A549 (cell line): Measurements from ENCODE around the gene FUOM.

ENCODE experiments used
- BHLHE40 ChIP-seq: IDR thresholded peaks from 2 replicates; pipeline ENCODE4 v1.6.1; 2012; ENCODE audit warnings: low read depth, low read length, inconsistent platforms
- CTCF ChIP-seq: fragments of >200 bp; sonication (Bioruptor Twin); formaldehyde crosslinking; IDR thresholded peaks from 3 replicates; pipeline ENCODE4 v1.5.1; 2016
- HDAC2 ChIP-seq: fragments of 200-600 bp; sonication (generic); IDR thresholded peaks from 2 replicates; pipeline ENCODE4 v1.6.1; 2016
- HOXB5 ChIP-seq: fragments of 250-450 bp; sonication (Bioruptor Pico); IDR thresholded peaks from 2 replicates; pipeline ENCODE4 v1.5.0; 2020; ENCODE audit warnings: mild to moderate bottlenecking, moderate library complexity
- MAFK ChIP-seq: fragments of 450-650 bp; IDR thresholded peaks from 2 replicates; pipeline ENCODE4 v1.6.1; 2014; ENCODE audit not compliant: partially characterized antibody
- NFE2L2 ChIP-seq: fragments of 150-350 bp; conservative IDR thresholded peaks from 2 replicates; pipeline ENCODE4 v1.6.1; 2014; ENCODE audit warnings: low read length
- POLR2A ChIP-seq: IDR thresholded peaks from 2 replicates; pipeline ENCODE4 v1.6.1; 2012; ENCODE audit warnings: mild to moderate bottlenecking, low read length
- RAD21 ChIP-seq, 2 experiments: fragments of >200 bp in 1 of 2; sonication (Bioruptor Twin) in 1 of 2; formaldehyde crosslinking in 1 of 2; IDR thresholded peaks in 1 of 2; conservative IDR thresholded peaks in 1 of 2; 2 replicates in 1 of 2; 3 replicates in 1 of 2; pipeline ENCODE4 v1.6.1; 2012 to 2018; ENCODE audit warnings: inconsistent platforms in 1 of 2
- TF ChIP-seq, protein P1 (sequence below): fragments of 200-600 bp; sonication (generic); IDR thresholded peaks from 2 replicates; pipeline ENCODE4 v1.6.1; 2016; ENCODE audit warnings: antibody characterized with exemption, mild to moderate bottlenecking, moderate library complexity

DNA sequence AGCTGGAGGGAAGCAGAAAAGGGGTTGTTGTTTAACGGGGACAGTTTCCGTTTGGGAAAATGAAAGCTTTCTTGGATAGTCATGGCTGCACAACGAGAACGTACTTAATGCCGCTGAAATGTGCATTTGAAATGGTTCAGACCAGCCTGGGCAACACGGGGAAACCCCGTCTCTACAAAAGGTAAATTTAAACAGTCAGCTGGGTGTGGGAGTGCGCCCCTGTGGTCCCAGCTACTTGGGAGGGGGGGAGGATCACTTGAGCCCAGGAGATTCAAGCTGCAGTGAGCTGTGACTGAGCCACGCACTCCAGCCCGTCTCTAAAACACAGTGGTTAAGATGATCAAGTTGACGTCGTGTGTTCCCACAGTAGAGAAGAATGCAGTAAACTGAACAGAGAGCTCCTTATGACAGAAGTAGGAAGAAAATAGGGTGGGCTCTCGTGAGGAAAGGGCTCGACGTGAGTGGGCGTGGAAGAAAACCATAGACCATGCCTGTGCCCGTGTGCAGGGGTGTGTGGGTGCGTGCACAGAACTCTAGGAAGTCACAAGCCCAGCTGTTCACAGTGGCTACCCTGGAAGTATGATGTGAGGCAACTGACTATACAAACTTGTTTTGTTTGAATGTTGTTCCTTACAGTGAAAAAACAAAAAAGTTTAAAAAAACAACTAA lies 4.1 kb upstream of the FUOM start:
- TF ChIP-seq CTCF (no peak), BHLHE40 (no peak), MAFK (no peak), POLR2A (no peak), HDAC2 (no peak), NFE2L2 (no peak), HOXB5 (CRISPR knock-in tag) (no peak), RAD21 (conservative IDR thresholded peaks at IDR 0.05 in 1 of 2, IDR thresholded peaks at IDR 0.05 in 1 of 2) (no peak)
- TF ChIP-seq, protein P1, sequence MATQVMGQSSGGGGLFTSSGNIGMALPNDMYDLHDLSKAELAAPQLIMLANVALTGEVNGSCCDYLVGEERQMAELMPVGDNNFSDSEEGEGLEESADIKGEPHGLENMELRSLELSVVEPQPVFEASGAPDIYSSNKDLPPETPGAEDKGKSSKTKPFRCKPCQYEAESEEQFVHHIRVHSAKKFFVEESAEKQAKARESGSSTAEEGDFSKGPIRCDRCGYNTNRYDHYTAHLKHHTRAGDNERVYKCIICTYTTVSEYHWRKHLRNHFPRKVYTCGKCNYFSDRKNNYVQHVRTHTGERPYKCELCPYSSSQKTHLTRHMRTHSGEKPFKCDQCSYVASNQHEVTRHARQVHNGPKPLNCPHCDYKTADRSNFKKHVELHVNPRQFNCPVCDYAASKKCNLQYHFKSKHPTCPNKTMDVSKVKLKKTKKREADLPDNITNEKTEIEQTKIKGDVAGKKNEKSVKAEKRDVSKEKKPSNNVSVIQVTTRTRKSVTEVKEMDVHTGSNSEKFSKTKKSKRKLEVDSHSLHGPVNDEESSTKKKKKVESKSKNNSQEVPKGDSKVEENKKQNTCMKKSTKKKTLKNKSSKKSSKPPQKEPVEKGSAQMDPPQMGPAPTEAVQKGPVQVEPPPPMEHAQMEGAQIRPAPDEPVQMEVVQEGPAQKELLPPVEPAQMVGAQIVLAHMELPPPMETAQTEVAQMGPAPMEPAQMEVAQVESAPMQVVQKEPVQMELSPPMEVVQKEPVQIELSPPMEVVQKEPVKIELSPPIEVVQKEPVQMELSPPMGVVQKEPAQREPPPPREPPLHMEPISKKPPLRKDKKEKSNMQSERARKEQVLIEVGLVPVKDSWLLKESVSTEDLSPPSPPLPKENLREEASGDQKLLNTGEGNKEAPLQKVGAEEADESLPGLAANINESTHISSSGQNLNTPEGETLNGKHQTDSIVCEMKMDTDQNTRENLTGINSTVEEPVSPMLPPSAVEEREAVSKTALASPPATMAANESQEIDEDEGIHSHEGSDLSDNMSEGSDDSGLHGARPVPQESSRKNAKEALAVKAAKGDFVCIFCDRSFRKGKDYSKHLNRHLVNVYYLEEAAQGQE: no peak
